ENCODE data around the gene TRAF2.

TRAF2 gene

DNA sequence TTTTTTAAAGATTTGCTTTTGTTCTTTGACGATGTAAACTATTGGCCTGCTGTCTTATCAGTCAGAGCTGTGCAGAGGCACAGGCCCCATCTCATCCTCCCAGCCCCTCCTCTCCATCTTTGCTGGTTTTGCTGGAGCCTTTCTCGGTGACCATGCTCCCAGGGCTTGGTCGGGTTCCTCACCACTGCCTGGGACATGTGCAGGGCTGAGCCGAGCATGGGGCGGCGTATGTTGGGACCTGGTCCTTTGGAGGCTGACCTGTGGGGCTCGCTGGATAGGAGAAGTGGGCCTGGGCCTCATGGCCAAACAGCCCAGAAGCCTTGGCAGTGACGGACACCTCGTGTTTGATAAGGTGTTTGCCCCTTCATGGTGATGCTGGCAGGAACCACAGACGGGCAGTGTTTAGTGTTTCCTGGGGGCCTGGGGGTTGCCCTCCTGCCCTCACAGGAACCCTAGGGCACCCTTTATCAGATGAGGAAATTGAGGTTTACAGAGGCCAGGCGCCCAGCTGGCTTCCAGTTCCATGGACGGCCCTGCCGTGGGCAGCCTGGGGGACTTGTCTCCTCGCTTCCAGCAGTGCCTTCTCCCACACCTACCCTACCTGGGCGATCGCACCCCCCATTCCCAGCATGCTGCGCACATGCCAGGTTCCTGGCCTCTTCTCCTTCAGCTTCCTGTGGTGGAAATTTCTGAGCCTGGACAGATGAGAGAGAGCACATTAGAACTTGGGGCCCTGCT lies 27.6 kb downstream of the TRAF2 start:
- DNase-seq, result no peak

DNA sequence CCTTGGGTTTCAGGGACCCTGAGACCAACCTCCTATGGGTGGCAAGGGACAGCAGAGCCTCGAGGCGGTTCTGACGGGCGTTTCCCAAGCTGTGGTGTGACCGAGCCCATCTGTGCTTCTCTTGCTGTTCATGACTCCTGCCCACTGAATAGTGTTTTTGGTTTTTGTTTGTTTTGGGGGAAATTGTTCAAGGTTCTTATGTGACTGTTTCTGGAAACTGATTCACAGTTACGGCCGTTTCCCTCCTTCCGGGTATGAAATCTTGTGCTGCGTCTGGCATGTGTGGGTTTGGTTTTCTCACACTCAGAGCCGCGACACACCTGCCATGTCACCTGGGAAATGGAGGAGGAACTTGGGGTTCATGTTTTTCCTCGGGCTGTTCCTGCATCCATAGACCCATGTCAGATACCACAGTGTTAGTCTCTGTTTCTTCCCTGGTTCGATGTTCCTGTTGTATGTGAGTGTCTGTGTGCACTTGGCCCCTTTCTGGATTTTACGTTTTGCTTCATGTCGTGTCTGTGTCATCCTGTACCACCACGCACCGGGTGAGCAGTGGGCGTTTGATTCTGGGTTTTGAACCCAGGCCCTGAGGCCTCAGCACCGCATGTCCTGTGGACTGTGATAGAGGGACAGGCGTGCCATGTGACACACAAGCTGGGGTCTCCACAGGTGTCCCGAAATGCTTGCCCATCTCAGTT lies 29.5 kb downstream of the TRAF2 start:
- DNase-seq, result no peak

- no peak for DNase-seq
Observed at GRCh38 chr9:136916330-136917184, 30.2 kb downstream of the TRAF2 start.

DNA sequence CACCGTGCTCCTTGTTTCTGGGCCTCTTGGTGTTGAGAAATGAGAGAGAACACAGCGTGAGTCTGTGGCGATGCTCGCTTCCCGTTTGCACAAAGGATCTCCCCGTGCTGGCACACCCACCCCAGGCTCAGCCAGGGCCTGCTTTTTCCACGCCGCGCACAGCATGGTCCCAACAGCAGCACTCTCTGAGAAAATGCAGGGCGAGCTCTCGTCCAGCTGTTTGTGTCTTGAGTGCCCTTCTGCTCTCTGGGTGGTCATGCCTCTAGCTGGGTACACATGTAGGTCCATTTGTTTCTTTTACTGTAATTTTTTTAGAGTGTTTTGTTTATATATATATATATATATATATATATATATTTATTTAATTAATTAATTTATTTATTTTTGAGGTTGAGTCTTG lies 31.6 kb downstream of the TRAF2 start:
- no peak for DNase-seq

DNA sequence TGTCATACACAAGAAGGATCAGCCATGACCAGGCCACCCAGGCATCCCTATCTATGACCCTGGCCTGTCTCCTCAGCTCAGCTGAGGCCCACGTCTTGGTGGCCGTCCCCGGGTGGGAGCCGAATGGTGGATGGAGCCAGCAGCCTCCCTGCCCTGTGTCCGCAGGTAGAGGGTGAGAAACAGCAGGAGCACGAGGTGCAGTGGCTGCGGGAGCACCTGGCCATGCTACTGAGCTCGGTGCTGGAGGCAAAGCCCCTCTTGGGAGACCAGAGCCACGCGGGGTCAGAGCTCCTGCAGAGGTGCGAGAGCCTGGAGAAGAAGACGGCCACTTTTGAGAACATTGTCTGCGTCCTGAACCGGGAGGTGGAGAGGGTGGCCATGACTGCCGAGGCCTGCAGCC lies 33.8 kb downstream of the TRAF2 start:
- DNase-seq, result no peak

DNA sequence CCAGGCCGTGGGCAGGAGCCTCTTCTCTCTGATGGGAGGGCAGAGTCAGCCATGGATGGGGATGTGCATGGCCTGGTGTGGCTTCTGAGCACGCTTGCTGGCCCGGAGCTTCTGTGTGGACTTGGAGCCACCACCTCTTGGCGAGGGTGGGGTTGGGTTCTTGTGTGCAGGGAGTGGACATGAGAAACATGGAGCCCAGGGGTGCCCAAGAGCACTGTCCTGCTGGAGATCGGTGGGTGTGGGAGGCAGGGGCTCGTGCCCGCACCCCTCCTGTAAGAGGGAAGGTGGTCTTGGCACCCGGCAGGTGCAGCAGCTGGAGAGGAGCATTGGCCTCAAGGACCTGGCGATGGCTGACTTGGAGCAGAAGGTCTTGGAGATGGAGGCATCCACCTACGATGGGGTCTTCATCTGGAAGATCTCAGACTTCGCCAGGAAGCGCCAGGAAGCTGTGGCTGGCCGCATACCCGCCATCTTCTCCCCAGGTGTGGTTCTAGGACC lies 34.5 kb downstream of the TRAF2 start:
- no peak for DNase-seq

DNA sequence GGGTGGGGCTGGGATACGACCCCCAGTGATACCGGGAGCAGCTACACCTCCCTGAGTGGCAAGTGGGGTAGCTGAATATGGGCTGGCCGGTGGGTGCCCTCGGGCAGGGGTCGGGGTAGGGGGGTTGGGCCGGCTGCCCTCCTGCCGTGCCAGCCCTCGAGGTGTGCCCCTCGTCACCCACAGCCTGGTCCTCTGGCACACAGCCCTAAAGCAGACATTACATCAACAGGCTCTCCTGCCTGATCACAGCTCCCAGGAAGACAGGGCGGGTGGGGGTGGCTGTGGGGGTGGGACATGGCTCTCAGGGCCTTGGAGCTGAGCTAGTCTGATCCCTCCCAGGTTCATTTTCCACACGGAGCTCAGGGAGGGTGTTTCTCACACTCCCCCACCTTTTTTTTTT lies 35.0 kb downstream of the TRAF2 start:
- no peak for DNase-seq

- DNase-seq, result no peak
Observed at GRCh38 chr9:136921718-136922117, 35.4 kb downstream of the TRAF2 start.

DNA sequence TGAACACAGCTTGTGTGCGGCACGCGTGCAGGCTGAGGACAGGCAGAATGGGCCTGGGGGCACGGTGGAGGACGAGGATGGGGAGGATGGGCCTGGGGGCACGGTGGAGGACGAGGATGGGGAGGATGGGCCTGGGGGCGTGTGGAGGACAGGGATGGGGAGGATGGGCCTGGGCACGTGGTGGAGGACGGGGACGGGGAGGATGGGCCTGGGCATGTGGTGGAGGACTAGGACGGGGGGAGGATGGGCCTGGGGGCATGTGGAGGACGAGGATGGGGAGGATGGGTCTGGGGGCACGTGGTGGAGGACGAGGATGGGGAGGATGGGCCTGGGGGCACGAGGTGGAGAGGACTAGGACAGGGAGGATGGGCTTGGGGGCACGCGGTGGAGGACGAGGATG lies 36.2 kb downstream of the TRAF2 start:
- DNase-seq, result no peak

- no peak for DNase-seq
Observed at GRCh38 chr9:136923881-136924280, 37.6 kb downstream of the TRAF2 start.

DNA sequence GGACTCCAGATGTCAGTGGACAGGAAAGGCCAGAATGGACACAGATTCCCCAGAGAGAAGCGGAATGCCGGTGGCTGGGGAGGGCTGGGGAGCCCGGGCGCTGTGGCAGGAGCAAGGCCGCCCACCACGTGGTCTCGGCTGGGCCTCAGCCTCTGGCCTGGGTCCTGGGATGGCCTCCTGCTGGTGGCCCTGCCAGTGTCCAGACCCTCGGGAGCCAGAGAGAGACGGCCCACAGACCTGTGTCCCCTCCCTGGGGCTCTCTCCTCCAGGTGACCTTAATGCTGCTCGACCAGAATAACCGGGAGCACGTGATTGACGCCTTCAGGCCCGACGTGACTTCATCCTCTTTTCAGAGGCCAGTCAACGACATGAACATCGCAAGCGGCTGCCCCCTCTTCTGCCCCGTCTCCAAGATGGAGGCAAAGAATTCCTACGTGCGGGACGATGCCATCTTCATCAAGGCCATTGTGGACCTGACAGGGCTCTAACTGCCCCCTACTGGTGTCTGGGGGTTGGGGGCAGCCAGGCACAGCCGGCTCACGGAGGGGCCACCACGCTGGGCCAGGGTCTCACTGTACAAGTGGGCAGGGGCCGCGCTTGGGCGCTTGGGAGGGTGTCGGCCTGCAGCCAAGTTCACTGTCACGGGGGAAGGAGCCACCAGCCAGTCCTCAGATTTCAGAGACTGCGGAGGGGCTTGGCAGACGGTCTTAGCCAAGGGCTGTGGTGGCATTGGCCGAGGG lies 39.3 kb downstream of the TRAF2 start:
- DNase-seq, result no peak

DNA sequence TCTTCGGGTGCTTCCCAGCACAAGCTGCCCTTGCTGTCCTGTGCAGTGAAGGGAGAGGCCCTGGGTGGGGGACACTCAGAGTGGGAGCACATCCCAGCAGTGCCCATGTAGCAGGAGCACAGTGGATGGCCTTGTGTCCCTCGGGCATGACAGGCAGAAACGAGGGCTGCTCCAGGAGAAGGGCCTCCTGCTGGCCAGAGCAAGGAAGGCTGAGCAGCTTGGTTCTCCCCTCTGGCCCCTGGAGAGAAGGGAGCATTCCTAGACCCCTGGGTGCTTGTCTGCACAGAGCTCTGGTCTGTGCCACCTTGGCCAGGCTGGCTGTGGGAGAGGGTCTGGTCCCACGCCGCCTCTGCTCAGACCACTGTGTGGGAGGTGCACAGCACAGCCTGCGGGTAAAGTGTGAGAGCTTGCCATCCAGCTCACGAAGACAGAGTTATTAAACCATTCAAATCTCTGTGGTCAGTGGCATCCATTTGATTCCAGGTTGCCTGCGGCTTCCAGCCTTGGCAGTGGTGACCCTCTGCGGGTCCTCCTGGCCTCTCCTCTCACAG lies 39.9 kb downstream of the TRAF2 start:
- no peak for DNase-seq

DNA sequence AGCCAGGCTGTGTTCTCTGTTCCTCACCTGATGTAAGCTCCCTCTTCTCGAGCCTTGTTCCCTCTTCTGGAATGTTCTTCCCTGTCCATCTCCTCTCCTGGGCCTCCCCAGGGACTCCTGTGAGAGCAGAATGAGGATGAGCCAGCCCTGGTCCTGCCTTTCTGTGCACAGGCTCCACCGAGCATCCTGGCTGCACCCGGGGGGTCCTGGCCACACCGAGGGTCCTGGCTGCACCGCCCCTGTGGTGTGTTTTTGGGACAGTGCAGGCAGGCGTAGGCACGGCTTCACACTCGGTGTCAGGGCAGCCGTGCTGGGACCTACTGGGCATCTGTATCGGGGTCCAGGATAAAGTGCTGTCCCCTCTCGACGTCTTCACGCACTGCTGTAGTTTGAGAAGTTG lies 40.4 kb downstream of the TRAF2 start:
- DNase-seq, result no peak

GRCh38 chr9:136927343-136928271 lies 41.3 kb downstream of the TRAF2 start:
- no peak for DNase-seq

DNA sequence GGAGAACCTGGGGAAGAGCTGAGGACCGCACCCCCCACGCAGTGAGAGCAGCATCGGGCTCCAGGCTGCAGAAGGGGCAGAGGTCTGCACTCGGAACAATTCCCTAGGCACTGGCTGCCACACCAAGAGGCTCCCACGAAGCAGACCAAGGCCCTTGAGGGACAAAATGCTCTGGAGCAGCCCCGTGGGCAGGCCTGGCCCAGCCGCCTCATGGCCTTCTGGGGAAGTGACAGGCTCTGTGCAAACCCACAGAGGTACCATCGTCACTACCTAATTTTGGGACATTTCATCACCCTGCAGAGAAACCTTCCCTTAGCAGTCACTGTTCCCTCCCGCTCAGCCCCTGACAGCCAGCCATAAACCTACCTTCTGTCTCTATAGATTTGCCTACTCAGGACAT lies 42.3 kb downstream of the TRAF2 start:
- no peak for DNase-seq

GRCh38 chr9:136930014-136930413 lies 43.7 kb downstream of the TRAF2 start:
- DNase-seq, result no peak

GRCh38 chr9:136931611-136932130 lies 45.4 kb downstream of the TRAF2 start:
- DNase-seq, result no peak

DNA sequence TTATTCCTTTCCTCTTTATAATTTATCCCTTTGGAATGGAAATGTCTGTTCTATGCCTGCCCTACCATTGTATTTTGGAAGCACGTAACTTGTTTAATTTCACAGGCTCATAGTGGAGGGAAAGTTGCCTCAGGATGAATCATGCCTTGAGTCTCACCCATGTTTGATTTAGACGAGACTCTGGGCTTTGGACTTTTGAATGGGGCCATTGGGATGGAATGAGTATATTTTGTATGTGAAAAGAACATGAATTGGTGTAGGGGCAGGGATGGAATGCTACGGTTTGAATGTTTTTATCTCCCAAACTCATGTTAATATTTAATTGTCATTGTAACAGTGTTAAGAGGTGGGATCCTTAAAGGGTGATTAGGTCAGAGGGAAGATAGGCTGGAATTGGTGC lies 48.0 kb downstream of the TRAF2 start:
- DNase-seq, result no peak

- no peak for DNase-seq
Observed at GRCh38 chr9:136935651-136936050, 49.3 kb downstream of the TRAF2 start.

GRCh38 chr9:136936645-136937170 lies 50.4 kb downstream of the TRAF2 start:
- DNase-seq, result no peak
